ENCODE data around the gene GSTM4.
"Not testable (repeated sequence)": the region's sequence is repeated elsewhere in the genome, so short reads cannot be mapped to it uniquely, and the experiment has no call there.

Gene GSTM4

GRCh38 chr1:109685890-109686289, 30.0 kb downstream of the GSTM4 start:
- H3K27ac ChIP-seq (ENCODE audit: low read length); ATAC-seq (ENCODE audit: insufficient read depth, low read depth): not testable (repeated sequence)

GRCh38 chr1:109687109-109687508, 31.2 kb downstream of the GSTM4 start:
- not testable (repeated sequence) for DNase-seq; H3K9me3 ChIP-seq (ENCODE audit: insufficient read depth, low read length, severe bottlenecking); H3K27me3 ChIP-seq (ENCODE audit: insufficient read depth, low read length, poor library complexity); H3K27ac ChIP-seq (ENCODE audit: low read length); ATAC-seq (ENCODE audit: insufficient read depth, low read depth); H3K4me2 ChIP-seq (ENCODE audit: insufficient read depth, low read length); H4K20me1 ChIP-seq (ENCODE audit: insufficient read depth, low read length); H3K4me3 ChIP-seq (ENCODE audit: low read depth in 1 of 2, low read length in 2 of 2); H3K79me2 ChIP-seq (ENCODE audit: insufficient read depth, low read length); H2AFZ ChIP-seq (ENCODE audit: low read depth, low read length); H3K9ac ChIP-seq (ENCODE audit: low read depth, low read length); H3K4me1 ChIP-seq (ENCODE audit: insufficient read depth, low read length); H3K36me3 ChIP-seq (ENCODE audit: insufficient read depth, low read length)

More at GRCh38 chr1:109685890-109686289, 30.0 kb downstream of the GSTM4 start:
- not testable (repeated sequence) for H3K4me2 ChIP-seq (ENCODE audit: insufficient read depth, low read length); H3K79me2 ChIP-seq (ENCODE audit: insufficient read depth, low read length); H3K27me3 ChIP-seq (ENCODE audit: insufficient read depth, low read length, poor library complexity); H3K9me3 ChIP-seq (ENCODE audit: insufficient read depth, low read length, severe bottlenecking); H3K4me1 ChIP-seq (ENCODE audit: insufficient read depth, low read length); H3K9ac ChIP-seq (ENCODE audit: low read depth, low read length); H3K4me3 ChIP-seq (ENCODE audit: low read depth in 1 of 2, low read length in 2 of 2); H2AFZ ChIP-seq (ENCODE audit: low read depth, low read length); H4K20me1 ChIP-seq (ENCODE audit: insufficient read depth, low read length); H3K36me3 ChIP-seq (ENCODE audit: insufficient read depth, low read length); DNase-seq

- no peak for ATAC-seq (ENCODE audit: insufficient read depth, low read depth)
- DNase-seq: no peak
- H2AFZ ChIP-seq (ENCODE audit: low read depth, low read length): no peak within 1 kb of the TSS
These were observed 32.0 kb downstream of the GSTM4 start, which contains the start of gene GSTM1 for GRCh38 chr1:109687641-109688499. TSS of gene GSTM1 (plus strand) at chr1:109687817. CDS start at chr1:109687874, 57 bp downstream.

GRCh38 chr1:109689844-109690405, 34.0 kb downstream of the GSTM4 start:
- TF ChIP-seq CTCF (IDR thresholded peaks at IDR 0.05; ENCODE audit: borderline replicate concordance, extremely low read depth, low read length, poor library complexity, severe bottlenecking) (no peak), EZH2 (IDR thresholded peaks at IDR 0.05; ENCODE audit: borderline replicate concordance, low read depth, low read length, severe bottlenecking) (no peak)
- Histone ChIP-seq H3K27ac (ENCODE audit: low read length) (no peak overlapping the region), H3K27me3 (ENCODE audit: insufficient read depth, low read length, poor library complexity) (no peaks in the 10 kb centered on the region), H3K36me3 (ENCODE audit: insufficient read depth, low read length) (no peaks in the 10 kb centered on the region), H3K9me3 (ENCODE audit: insufficient read depth, low read length, severe bottlenecking) (no peaks in the 10 kb centered on the region), H3K4me3 (ENCODE audit: low read depth in 1 of 2, low read length in 2 of 2) (no peak overlapping the region), H2AFZ (ENCODE audit: low read depth, low read length) (no peak overlapping the region), H3K4me1 (ENCODE audit: insufficient read depth, low read length) (no peaks in the 10 kb centered on the region), H3K4me2 (ENCODE audit: insufficient read depth, low read length) (no peak overlapping the region), H3K9ac (ENCODE audit: low read depth, low read length) (no peak overlapping the region), H3K79me2 (ENCODE audit: insufficient read depth, low read length) (no peaks in the 10 kb centered on the region), H4K20me1 (ENCODE audit: insufficient read depth, low read length) (no peaks in the 10 kb centered on the region)
- DNase-seq (no peak), ATAC-seq (ENCODE audit: insufficient read depth, low read depth) (no peak)

More at GRCh38 chr1:109687641-109688499, 32.0 kb downstream of the GSTM4 start, which contains the start of gene GSTM1:
- TF ChIP-seq EZH2 (IDR thresholded peaks at IDR 0.05; ENCODE audit: borderline replicate concordance, low read depth, low read length, severe bottlenecking) (no peak), CTCF (IDR thresholded peaks at IDR 0.05; ENCODE audit: borderline replicate concordance, extremely low read depth, low read length, poor library complexity, severe bottlenecking) (no peak)
- no peak within 1 kb of the TSS for H3K27ac ChIP-seq (ENCODE audit: low read length)
- no peak within 1 kb of the TSS for H3K4me2 ChIP-seq (ENCODE audit: insufficient read depth, low read length)
- no peaks in the 10 kb centered on the region for H3K27me3 ChIP-seq (ENCODE audit: insufficient read depth, low read length, poor library complexity)
- no peaks in the 10 kb centered on the region for H3K79me2 ChIP-seq (ENCODE audit: insufficient read depth, low read length)
- H3K36me3 ChIP-seq (ENCODE audit: insufficient read depth, low read length): no peaks in the 10 kb centered on the region
- no peaks in the 10 kb centered on the region for H3K9me3 ChIP-seq (ENCODE audit: insufficient read depth, low read length, severe bottlenecking)
- H3K4me1 ChIP-seq (ENCODE audit: insufficient read depth, low read length): no peaks in the 10 kb centered on the region
- no peak within 1 kb of the TSS for H3K4me3 ChIP-seq (ENCODE audit: low read depth in 1 of 2, low read length in 2 of 2)
- H4K20me1 ChIP-seq (ENCODE audit: insufficient read depth, low read length): no peaks in the 10 kb centered on the region
- no peak within 1 kb of the TSS for H3K9ac ChIP-seq (ENCODE audit: low read depth, low read length)

Data from DND-41 (cell line).